ENCODE data around the gene RNU6-8.
A peak's percentile ranks its signal among the peaks of the same experiment; 100 is the strongest.

The RNU6-8 gene

GRCh38 chr14:32202998-32203882, at the start of gene RNU6-8:
RNU6-8 (minus strand) TSS chr14:32203269.
- peak; percentile 85 for ATAC-seq
- H3K27me3 Mint-ChIP-seq = no peaks in the 10 kb centered on the region
- H3K27ac Mint-ChIP-seq = peak within 1 kb of the TSS; percentile 100
- H3K4me3 Mint-ChIP-seq = peak within 1 kb of the TSS; percentile 86 to 97
- H3K9me3 Mint-ChIP-seq = no peaks in the 10 kb centered on the region
- H3K4me1 Mint-ChIP-seq = peaks cover 31% of the 10 kb centered on the region
- DNase-seq = peak; percentile 90 to 91

- Mint-ChIP-seq H3K27ac (no peak overlapping the region), H3K4me1 (no peaks in the 10 kb centered on the region), H3K9me3 (no peaks in the 10 kb centered on the region), H3K27me3 (no peaks in the 10 kb centered on the region), H3K4me3 (no peak overlapping the region)
- ATAC-seq (peak; percentile 93), DNase-seq (peak; percentile 41 to 54)
These were observed 49.1 kb upstream of the RNU6-8 start for GRCh38 chr14:32252030-32252670.

- DNase-seq = no peak
These were observed 48.5 kb upstream of the RNU6-8 start for GRCh38 chr14:32251530-32251929.

GRCh38 chr14:32250681-32251080, 47.6 kb upstream of the RNU6-8 start:
- no peak for DNase-seq
- no peaks in the 10 kb centered on the region for H3K27me3 Mint-ChIP-seq

More at GRCh38 chr14:32251530-32251929, 48.5 kb upstream of the RNU6-8 start:
- no peaks in the 10 kb centered on the region for H3K4me1 Mint-ChIP-seq
- H3K9me3 Mint-ChIP-seq = no peaks in the 10 kb centered on the region
- no peaks in the 10 kb centered on the region for H3K27me3 Mint-ChIP-seq
- H3K4me3 Mint-ChIP-seq = no peak overlapping the region
- no peak overlapping the region for H3K27ac Mint-ChIP-seq
- ATAC-seq = no peak

GRCh38 chr14:32249780-32250179, 46.7 kb upstream of the RNU6-8 start:
- H3K27ac Mint-ChIP-seq = peak overlapping the region in 1 of 2 donors; percentile 83
- no peaks in the 10 kb centered on the region for H3K4me1 Mint-ChIP-seq
- DNase-seq (no peak), ATAC-seq (no peak)
- no peaks in the 10 kb centered on the region for H3K9me3 Mint-ChIP-seq
- H3K4me3 Mint-ChIP-seq = no peak overlapping the region
- H3K27me3 Mint-ChIP-seq = no peaks in the 10 kb centered on the region

More at GRCh38 chr14:32250681-32251080, 47.6 kb upstream of the RNU6-8 start:
- no peak overlapping the region for H3K4me3 Mint-ChIP-seq
- H3K27ac Mint-ChIP-seq = no peak overlapping the region
- H3K9me3 Mint-ChIP-seq = no peaks in the 10 kb centered on the region
- no peaks in the 10 kb centered on the region for H3K4me1 Mint-ChIP-seq
- ATAC-seq = no peak

- no peak overlapping the region for H3K4me3 Mint-ChIP-seq
- no peak for DNase-seq
- no peak overlapping the region for H3K27ac Mint-ChIP-seq
- H3K27me3 Mint-ChIP-seq = no peaks in the 10 kb centered on the region
- ATAC-seq = no peak
- no peaks in the 10 kb centered on the region for H3K4me1 Mint-ChIP-seq
- H3K9me3 Mint-ChIP-seq = no peaks in the 10 kb centered on the region
These were observed 46.3 kb upstream of the RNU6-8 start for GRCh38 chr14:32249371-32249770.

GRCh38 chr14:32246751-32247150, 43.7 kb upstream of the RNU6-8 start:
- no peaks in the 10 kb centered on the region for H3K4me1 Mint-ChIP-seq
- no peak overlapping the region for H3K4me3 Mint-ChIP-seq
- H3K27me3 Mint-ChIP-seq = no peaks in the 10 kb centered on the region

GRCh38 chr14:32244404-32244803, 41.3 kb upstream of the RNU6-8 start:
- no peak for DNase-seq
- H3K27ac Mint-ChIP-seq = no peak overlapping the region

More at GRCh38 chr14:32246751-32247150, 43.7 kb upstream of the RNU6-8 start:
- no peak for DNase-seq
- Mint-ChIP-seq H3K27ac (no peak overlapping the region), H3K9me3 (no peaks in the 10 kb centered on the region)
- ATAC-seq = no peak

GRCh38 chr14:32233260-32233659, 30.2 kb upstream of the RNU6-8 start:
- Mint-ChIP-seq H3K27me3 (no peaks in the 10 kb centered on the region), H3K27ac (no peak overlapping the region), H3K9me3 (no peaks in the 10 kb centered on the region), H3K4me1 (no peaks in the 10 kb centered on the region), H3K4me3 (no peak overlapping the region)
- no peak for DNase-seq
- no peak for ATAC-seq

More at GRCh38 chr14:32244404-32244803, 41.3 kb upstream of the RNU6-8 start:
- Mint-ChIP-seq H3K27me3 (no peaks in the 10 kb centered on the region), H3K4me1 (no peaks in the 10 kb centered on the region), H3K4me3 (no peak overlapping the region), H3K9me3 (peaks cover under 1 to 6% of the 10 kb centered on the region in 2 donors)
- ATAC-seq = peak; percentile 37

GRCh38 chr14:32232481-32232880, 29.4 kb upstream of the RNU6-8 start:
- Mint-ChIP-seq H3K27me3 (no peaks in the 10 kb centered on the region), H3K4me3 (no peak overlapping the region), H3K27ac (no peak overlapping the region), H3K9me3 (no peaks in the 10 kb centered on the region), H3K4me1 (no peaks in the 10 kb centered on the region)
- ATAC-seq (no peak), DNase-seq (no peak)

GRCh38 chr14:32230695-32231280, 27.7 kb upstream of the RNU6-8 start:
- H3K4me3 Mint-ChIP-seq = no peak overlapping the region
- DNase-seq (no peak), ATAC-seq (no peak)
- no peaks in the 10 kb centered on the region for H3K9me3 Mint-ChIP-seq
- no peak overlapping the region for H3K27ac Mint-ChIP-seq
- H3K27me3 Mint-ChIP-seq = no peaks in the 10 kb centered on the region
- H3K4me1 Mint-ChIP-seq = no peaks in the 10 kb centered on the region

- no peak for DNase-seq
- ATAC-seq = no peak
- H3K27ac Mint-ChIP-seq = no peak overlapping the region
- no peak overlapping the region for H3K4me3 Mint-ChIP-seq
- H3K9me3 Mint-ChIP-seq = no peaks in the 10 kb centered on the region
- no peaks in the 10 kb centered on the region for H3K27me3 Mint-ChIP-seq
- no peaks in the 10 kb centered on the region for H3K4me1 Mint-ChIP-seq
These were observed 27.1 kb upstream of the RNU6-8 start for GRCh38 chr14:32230181-32230580.

GRCh38 chr14:32226056-32226455, 23.0 kb upstream of the RNU6-8 start:
- no peak for ATAC-seq
- no peak overlapping the region for H3K27ac Mint-ChIP-seq

GRCh38 chr14:32225378-32225920, 22.4 kb upstream of the RNU6-8 start:
- Mint-ChIP-seq H3K27ac (no peak overlapping the region), H3K4me3 (no peak overlapping the region), H3K9me3 (no peaks in the 10 kb centered on the region), H3K27me3 (peaks cover 10% of the 10 kb centered on the region), H3K4me1 (no peaks in the 10 kb centered on the region)
- no peak for ATAC-seq
- DNase-seq = no peak

More at GRCh38 chr14:32226056-32226455, 23.0 kb upstream of the RNU6-8 start:
- no peak overlapping the region for H3K4me3 Mint-ChIP-seq
- DNase-seq = no peak
- peaks cover 10% of the 10 kb centered on the region for H3K27me3 Mint-ChIP-seq
- H3K4me1 Mint-ChIP-seq = no peaks in the 10 kb centered on the region
- H3K9me3 Mint-ChIP-seq = no peaks in the 10 kb centered on the region

GRCh38 chr14:32224737-32225377, 21.8 kb upstream of the RNU6-8 start:
- H3K27ac Mint-ChIP-seq = no peak overlapping the region
- H3K4me1 Mint-ChIP-seq = no peaks in the 10 kb centered on the region

More at GRCh38 chr14:32224737-32225377, 21.8 kb upstream of the RNU6-8 start:
- Mint-ChIP-seq H3K9me3 (no peaks in the 10 kb centered on the region), H3K4me3 (no peak overlapping the region), H3K27me3 (peaks cover 10% of the 10 kb centered on the region)
- ATAC-seq (peak; percentile 64), DNase-seq (no peak)
